GM12892 (cell line): Measurements from ENCODE around the gene CSF2.
"Not testable (repeated sequence)": the region's sequence is repeated elsewhere in the genome, so short reads cannot be mapped to it uniquely, and the experiment has no call there.

Experiments used
- POLR2A ChIP-seq: IDR thresholded peaks from 2 replicates; pipeline ENCODE4 v1.6.1; 2011; ENCODE audit warnings: low read depth, low read length, control low read depth
- POLR2AphosphoS5 ChIP-seq: IDR thresholded peaks from 2 replicates; pipeline ENCODE4 v1.6.1; 2011; ENCODE audit warnings: low read depth, low read length, control low read depth
- TAF1 ChIP-seq: IDR thresholded peaks from 2 replicates; pipeline ENCODE4 v1.6.1; 2011; ENCODE audit warnings: low read depth, mild to moderate bottlenecking, control low read depth, low read length, borderline replicate concordance

DNA sequence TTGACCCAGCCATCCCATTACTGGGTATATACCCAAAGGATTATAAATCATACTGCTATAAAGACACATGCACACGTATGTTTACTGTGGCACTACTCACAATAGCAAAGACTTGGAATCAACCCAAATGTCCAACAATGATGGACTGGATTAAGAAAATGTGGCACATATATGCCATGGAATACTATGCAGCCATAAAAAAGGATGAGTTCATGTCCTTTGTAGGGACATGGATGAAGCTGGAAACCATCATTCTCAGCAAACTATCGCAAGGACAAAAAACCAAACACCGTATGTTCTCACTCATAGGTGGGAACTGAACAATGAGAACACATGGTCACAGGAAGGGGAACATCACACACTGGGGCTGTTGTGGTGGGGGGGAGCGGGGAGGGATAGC is 35.4 kb downstream of the CSF2 start:
- not testable (repeated sequence) for TF ChIP-seq TAF1, POLR2A, POLR2AphosphoS5
